C4-2B (cell line): ENCODE results near the gene PPP3CA.

Source experiments
- H3K27ac ChIP-seq: fragments of 450-650 bp; 2 replicates; pipeline ENCODE4 v1.5.1; 2017
- ZFX ChIP-seq: fragments of 450-650 bp; IDR thresholded peaks from 2 replicates; pipeline ENCODE4 v1.6.1; 2017
- TF ChIP-seq, protein P1 (sequence below): fragments of 450-650 bp; conservative IDR thresholded peaks from 2 replicates; pipeline ENCODE4 v1.5.1; 2017; ENCODE audit warnings: mild to moderate bottlenecking

The PPP3CA gene

DNA sequence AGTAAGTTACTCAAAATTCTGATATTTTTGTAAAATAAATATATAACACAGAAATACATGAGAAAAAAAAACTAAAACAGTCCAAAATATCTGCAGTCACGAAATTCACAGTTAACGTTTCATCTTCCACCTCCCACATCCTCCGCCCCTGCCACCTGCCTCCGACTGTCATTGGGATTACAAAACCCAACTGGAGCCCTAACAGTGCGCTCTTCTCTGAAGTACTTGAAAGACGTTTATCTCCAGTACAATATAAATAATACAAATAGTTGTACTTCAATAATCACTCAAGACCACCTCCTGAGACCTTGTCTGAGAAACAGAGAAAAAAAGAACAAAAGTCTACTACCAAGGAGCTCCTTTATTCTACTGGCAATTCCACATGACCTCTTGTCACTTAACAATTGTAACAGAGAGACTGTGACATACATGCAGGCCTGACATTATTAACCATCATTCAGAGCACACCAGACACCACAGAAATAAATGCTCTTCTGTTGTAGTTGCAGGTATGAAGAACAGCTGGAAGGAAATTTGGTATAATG lies 280.6 kb downstream of the PPP3CA start:
- TF ChIP-seq, protein P1, sequence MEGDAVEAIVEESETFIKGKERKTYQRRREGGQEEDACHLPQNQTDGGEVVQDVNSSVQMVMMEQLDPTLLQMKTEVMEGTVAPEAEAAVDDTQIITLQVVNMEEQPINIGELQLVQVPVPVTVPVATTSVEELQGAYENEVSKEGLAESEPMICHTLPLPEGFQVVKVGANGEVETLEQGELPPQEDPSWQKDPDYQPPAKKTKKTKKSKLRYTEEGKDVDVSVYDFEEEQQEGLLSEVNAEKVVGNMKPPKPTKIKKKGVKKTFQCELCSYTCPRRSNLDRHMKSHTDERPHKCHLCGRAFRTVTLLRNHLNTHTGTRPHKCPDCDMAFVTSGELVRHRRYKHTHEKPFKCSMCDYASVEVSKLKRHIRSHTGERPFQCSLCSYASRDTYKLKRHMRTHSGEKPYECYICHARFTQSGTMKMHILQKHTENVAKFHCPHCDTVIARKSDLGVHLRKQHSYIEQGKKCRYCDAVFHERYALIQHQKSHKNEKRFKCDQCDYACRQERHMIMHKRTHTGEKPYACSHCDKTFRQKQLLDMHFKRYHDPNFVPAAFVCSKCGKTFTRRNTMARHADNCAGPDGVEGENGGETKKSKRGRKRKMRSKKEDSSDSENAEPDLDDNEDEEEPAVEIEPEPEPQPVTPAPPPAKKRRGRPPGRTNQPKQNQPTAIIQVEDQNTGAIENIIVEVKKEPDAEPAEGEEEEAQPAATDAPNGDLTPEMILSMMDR: no peak
- no peak for TF ChIP-seq ZFX
- no peak overlapping the region for H3K27ac ChIP-seq

DNA sequence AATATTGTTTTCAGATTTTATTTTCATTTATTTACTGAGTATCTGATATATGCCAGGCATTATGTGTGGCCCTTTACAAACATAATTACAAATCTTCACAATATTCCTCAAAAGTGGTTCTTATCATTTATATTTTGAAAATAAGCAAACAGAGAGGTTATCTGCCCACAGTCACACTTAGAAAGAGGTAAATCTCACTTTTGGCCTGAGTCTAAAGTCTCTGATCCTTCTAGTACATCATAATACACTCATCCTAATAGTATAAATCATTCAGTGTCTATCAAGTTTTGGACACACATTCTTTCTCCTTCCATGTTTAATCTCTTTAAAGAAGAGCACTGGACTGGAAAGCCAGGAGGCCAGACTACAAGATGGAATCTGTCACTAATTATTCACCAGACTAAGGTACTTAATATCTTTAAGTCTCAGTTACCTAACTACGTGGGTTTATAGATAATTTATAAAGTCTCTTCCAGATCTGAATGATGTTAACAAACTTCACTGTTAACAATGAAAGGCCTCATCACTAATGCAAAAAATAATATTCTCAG lies 281.3 kb downstream of the PPP3CA start:
- no peak for TF ChIP-seq ZFX
- TF ChIP-seq, protein P1: no peak

DNA sequence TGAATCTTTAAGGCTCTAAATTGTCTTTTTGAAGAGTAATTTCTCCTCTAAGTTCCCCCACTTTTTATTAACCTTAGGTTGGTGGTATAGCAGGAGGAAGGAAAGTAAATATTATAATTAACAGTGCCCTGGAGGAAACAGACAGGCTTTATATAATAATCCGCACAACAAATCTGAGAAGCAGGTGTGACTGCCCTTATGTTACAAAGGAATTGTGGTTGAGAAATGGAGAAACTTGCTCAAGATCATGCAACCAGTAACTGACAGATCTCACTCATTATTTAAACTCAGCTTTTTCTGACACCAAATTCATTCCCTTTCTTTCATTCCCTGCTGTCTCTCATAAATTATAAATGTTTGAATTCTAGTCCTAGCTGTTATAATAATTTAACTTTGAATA lies 282.0 kb downstream of the PPP3CA start:
- H3K27ac ChIP-seq: no peak overlapping the region
- TF ChIP-seq, protein P1: no peak
- TF ChIP-seq ZFX: no peak

More for the DNA sequence above, 281.3 kb downstream of the PPP3CA start:
- no peak overlapping the region for H3K27ac ChIP-seq

DNA sequence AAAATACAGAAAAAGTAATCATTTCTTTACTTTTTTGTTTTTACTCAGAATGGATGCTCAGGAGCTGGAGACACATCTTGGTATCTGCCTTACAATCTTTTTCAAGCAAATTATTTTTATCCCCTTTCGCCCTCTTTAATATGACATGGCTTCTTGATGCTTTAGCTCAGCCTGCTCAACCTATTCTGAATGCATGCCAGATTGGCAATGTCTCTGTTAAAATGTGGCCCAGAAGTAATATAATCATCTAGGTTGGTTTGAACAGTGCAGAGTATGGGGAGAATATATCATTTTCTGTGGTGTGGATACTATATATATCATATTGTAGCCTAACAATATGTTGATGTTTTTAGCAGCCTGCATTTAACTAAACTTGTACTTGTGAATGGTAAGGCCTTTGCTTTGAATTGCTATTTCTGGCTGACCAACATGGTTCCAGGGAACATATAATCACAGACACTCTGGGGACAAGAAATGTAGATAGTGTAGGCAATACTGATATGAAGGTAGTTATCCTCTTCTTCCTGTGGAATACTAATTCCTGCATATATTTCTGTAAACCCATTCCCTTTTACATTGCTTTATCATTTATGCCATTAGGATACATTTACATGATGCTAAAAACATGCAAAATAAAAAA lies 282.7 kb downstream of the PPP3CA start:
- H3K27ac ChIP-seq: no peak overlapping the region
- TF ChIP-seq ZFX: no peak
- TF ChIP-seq, protein P1: no peak

DNA sequence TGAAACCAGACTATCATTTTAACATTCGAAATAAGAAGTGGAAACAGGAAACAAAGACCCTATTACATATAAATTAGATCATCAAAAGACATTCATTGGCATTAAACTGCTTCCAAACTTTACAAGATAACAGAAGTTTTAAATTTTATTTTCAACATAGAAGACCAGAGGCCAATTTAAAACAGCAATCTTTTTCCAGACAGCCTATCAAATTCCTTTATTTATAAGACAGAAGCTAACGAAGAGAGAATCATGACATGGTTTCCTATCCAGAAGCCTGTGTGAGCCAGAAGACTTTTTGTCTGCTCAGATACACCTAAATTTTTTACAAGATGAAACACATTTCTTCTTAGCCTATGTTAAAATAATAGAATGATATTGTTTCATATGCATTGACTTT lies 291.9 kb downstream of the PPP3CA start:
- no peak overlapping the region for H3K27ac ChIP-seq
- TF ChIP-seq, protein P1: no peak
- TF ChIP-seq ZFX: no peak

DNA sequence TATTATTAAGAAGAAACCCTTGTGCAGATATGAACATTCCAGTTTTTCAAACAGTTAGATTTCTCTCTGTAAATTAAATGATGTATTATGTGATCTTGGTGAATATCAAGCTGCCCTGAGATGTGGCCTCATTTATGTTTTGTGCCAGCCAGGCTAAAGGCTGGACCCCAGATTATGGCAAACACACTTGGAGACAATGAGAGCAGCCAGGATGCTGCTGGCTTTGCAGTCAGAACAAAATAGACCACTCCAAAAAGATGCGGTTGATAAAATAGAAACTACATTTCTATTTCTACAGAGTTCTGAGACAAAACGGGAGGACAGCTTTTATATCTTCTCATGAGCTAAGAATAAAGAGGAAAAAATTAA lies 296.5 kb downstream of the PPP3CA start:
- TF ChIP-seq, protein P1: no peak
- no peak for TF ChIP-seq ZFX
- H3K27ac ChIP-seq: no peak overlapping the region

DNA sequence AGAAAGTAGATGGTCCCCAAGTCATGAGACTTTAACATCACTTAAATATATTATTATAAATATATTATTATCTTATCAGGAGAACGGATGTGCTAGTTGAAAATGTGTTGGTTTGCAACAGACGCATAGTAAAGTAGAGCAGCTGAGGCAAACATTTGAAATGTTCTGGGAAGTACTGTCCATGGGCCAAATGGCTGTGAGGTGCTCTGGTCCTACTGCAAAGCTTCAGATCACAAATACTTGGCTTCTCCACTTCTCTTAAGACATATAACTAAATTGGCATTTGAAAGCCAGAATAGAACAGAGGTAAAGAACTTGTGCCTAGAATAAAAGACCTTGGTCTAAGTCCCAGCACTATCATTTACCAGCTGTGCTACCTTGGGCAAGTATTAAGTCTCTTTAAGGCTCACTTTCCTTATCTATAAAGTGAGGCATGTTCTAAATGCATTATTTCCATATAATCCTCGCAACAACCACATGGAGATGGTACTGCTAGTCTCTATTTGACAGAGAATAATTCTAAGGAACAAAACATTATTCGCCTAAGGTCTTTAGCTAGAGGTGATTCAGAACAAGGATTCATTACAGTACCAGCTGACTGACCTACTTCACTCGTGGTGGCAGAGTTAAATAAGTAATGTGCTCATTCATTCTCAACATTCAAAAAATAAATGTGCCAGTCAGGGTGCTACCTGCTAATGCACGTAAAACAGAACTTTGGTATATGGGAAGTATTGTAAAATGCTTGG lies 297.1 kb downstream of the PPP3CA start:
- TF ChIP-seq, protein P1: no peak
- no peak for TF ChIP-seq ZFX
- H3K27ac ChIP-seq: no peak overlapping the region
